Large intestine (tissue), 12 donors: ENCODE measurements around the gene RAD18. TPM values are rescaled to one million over a fixed set of nuclear protein-coding genes. Genes with fewer than 3 reads are reported as not detected.

Source experiments
- DNase-seq, 2 donors: peaks; one replicate each; pipeline versions ENCODE4 v3.0.0 to v3.0.0-alpha.2; 2013
- H3K27ac ChIP-seq: one replicate; pipeline ENCODE4 v1.5.1; 2013; ENCODE audit warnings: low read length
- H3K27me3 ChIP-seq: 2 replicates; pipeline ENCODE4 v1.6.1; 2013; ENCODE audit warnings: low read length; ENCODE audit not compliant: control insufficient read depth, insufficient read depth
- H3K36me3 ChIP-seq: 2 replicates; pipeline ENCODE4 v1.6.1; 2013; ENCODE audit warnings: low read length; ENCODE audit not compliant: control insufficient read depth, insufficient read depth
- H3K4me1 ChIP-seq: one replicate; pipeline ENCODE4 v1.6.1; 2013; ENCODE audit warnings: low read length; ENCODE audit not compliant: control insufficient read depth, insufficient read depth
- H3K4me3 ChIP-seq: one replicate; pipeline ENCODE4 v1.5.1; 2013; ENCODE audit warnings: low read length
- H3K9me3 ChIP-seq: one replicate; pipeline ENCODE4 v1.6.1; 2013; ENCODE audit warnings: mild to moderate bottlenecking, low read depth, low read length, moderate library complexity; ENCODE audit not compliant: control insufficient read depth
- WGBS: methylation state at CpG from one replicate; pipeline ENCODE4 v1.1.5; 2013; ENCODE audit warnings: low lambda C conversion rate; ENCODE audit not compliant: insufficient coverage; 5-methylcytosine and 5-hydroxymethylcytosine counted together
- long read RNA-seq, 11 donors: transcript quantifications; one replicate each; lab custom pipeline, GENCODE V29; 2026
- polyA plus RNA-seq: library from polyadenylated mRNA; unstranded; fragments of 120-200 nt; gene quantifications from one replicate; pipeline ENCODE4 v1.2.1, GENCODE V29; 2013

The RAD18 gene
- polyA plus RNA-seq = 8.2 TPM
- long read RNA-seq, donor 1, full-length matches to known transcripts = 1 of 1 reads
- long read RNA-seq, donor 1, partial matches to known transcripts = 0 of 1 reads
- long read RNA-seq, donor 1, other reads (novel, unspliced or antisense) = 0 of 1 reads
- long read RNA-seq, donor 2, full-length matches to known transcripts = 3 of 3 reads
- long read RNA-seq, donor 2, partial matches to known transcripts = 0 of 3 reads
- long read RNA-seq, donor 2, other reads (novel, unspliced or antisense) = 0 of 3 reads
- long read RNA-seq, donor 3 = 0 reads
- long read RNA-seq, donor 4 = 0 reads
- long read RNA-seq, donor 5, full-length matches to known transcripts = 2 of 2 reads
- long read RNA-seq, donor 5, partial matches to known transcripts = 0 of 2 reads
- long read RNA-seq, donor 5, other reads (novel, unspliced or antisense) = 0 of 2 reads
- long read RNA-seq, donor 6, full-length matches to known transcripts = 1 of 1 reads
- long read RNA-seq, donor 6, partial matches to known transcripts = 0 of 1 reads
- long read RNA-seq, donor 6, other reads (novel, unspliced or antisense) = 0 of 1 reads
- long read RNA-seq, donor 7 = 0 reads
- long read RNA-seq, donor 8, full-length matches to known transcripts = 4 of 4 reads
- long read RNA-seq, donor 8, partial matches to known transcripts = 0 of 4 reads
- long read RNA-seq, donor 8, other reads (novel, unspliced or antisense) = 0 of 4 reads
- long read RNA-seq, donor 9, full-length matches to known transcripts = 1 of 1 reads
- long read RNA-seq, donor 9, partial matches to known transcripts = 0 of 1 reads
- long read RNA-seq, donor 9, other reads (novel, unspliced or antisense) = 0 of 1 reads
- long read RNA-seq, donor 10, full-length matches to known transcripts = 1 of 1 reads
- long read RNA-seq, donor 10, partial matches to known transcripts = 0 of 1 reads
- long read RNA-seq, donor 10, other reads (novel, unspliced or antisense) = 0 of 1 reads
- long read RNA-seq, donor 11, full-length matches to known transcripts = 1 of 1 reads
- long read RNA-seq, donor 11, partial matches to known transcripts = 0 of 1 reads
- long read RNA-seq, donor 11, other reads (novel, unspliced or antisense) = 0 of 1 reads

DNA sequence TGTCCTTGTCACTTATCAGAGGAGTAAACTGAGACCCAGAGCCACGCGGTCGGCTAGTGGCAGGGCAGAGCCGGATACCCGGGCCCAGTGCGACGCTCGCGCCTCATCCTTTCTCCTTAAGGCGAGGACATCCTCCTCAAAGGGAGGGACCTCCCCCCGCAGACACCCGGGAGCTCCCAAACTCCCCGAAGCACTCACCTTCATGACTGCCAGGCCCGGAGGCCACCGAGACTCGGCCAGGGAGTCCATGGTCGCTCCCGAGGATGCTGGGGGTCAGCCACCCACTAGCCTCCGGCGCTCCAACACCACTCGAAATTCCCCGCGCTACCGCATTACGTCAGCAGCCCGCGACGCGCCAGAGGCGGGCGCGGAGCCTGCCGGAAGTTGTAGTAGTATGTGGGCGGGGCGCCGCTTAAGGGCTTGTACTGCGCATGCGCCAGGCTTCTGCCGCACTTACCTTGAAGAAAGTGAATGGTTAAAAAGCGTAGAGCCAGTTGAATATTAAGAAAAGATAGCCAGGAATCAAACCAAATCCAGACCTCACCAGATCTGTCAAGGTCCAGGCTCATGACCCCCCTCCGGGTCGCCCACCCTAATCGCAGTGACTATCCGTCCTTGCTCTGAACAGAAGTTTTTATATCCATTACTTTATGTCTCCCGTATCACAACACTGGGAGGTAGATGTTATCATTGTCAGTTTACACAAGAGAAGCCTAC, at the start of gene RAD18:
Gene RAD18 (minus strand): TSS at position 336 of the 717 bp plus-strand sequence. CDS start 87 bp downstream, at position 249.
- H3K36me3 ChIP-seq = peaks cover 3% of the 10 kb centered on the region
- no peaks in the 10 kb centered on the region for H3K9me3 ChIP-seq
- peak within 1 kb of the TSS; percentile 79 for H3K27ac ChIP-seq
- WGBS = no CpG with 5 or more reads among the region's 45 CpGs
- DNase-seq = peak; percentile 90 to 93
- H3K4me1 ChIP-seq = peaks cover 36% of the 10 kb centered on the region
- H3K27me3 ChIP-seq = no peaks in the 10 kb centered on the region
- H3K4me3 ChIP-seq = peak within 1 kb of the TSS; percentile 93

DNA sequence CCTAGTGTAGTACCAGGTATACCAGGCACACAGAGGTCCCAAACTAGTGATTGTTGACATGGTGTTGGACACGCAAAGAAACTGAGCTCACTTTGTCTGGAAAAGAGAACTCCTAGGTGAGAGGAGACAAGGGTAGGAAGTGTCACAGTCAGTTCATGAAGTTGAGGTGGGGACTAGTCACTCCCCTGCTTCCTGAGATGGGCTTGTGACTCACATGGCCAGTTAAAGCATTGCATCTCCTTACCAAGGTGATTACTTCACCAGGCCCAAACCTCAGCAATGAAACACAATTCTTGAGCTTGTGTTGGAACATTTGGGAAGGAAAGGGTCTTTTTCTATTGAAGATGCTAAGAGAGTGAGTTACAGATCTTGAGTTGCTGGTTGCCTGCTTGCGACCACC, 49.2 kb upstream of the RAD18 start:
- H3K4me3 ChIP-seq = no peak overlapping the region
- H3K9me3 ChIP-seq = no peaks in the 10 kb centered on the region
- H3K27ac ChIP-seq = no peak overlapping the region
- DNase-seq = no peak
- no CpG with 5 or more reads among the region's 2 CpGs for WGBS
- peaks cover 4% of the 10 kb centered on the region for H3K36me3 ChIP-seq
- no peaks in the 10 kb centered on the region for H3K4me1 ChIP-seq
- no peaks in the 10 kb centered on the region for H3K27me3 ChIP-seq

- no peak overlapping the region for H3K27ac ChIP-seq
- no peaks in the 10 kb centered on the region for H3K4me1 ChIP-seq
- peaks cover 4% of the 10 kb centered on the region for H3K36me3 ChIP-seq
- H3K9me3 ChIP-seq = no peaks in the 10 kb centered on the region
- no peak for DNase-seq
- H3K27me3 ChIP-seq = no peaks in the 10 kb centered on the region
- WGBS = no CpG with 5 or more reads among the region's 11 CpGs
- H3K4me3 ChIP-seq = no peak overlapping the region
Observed at GRCh38 chr3:9009976-9010545, 46.8 kb upstream of the RAD18 start.

DNA sequence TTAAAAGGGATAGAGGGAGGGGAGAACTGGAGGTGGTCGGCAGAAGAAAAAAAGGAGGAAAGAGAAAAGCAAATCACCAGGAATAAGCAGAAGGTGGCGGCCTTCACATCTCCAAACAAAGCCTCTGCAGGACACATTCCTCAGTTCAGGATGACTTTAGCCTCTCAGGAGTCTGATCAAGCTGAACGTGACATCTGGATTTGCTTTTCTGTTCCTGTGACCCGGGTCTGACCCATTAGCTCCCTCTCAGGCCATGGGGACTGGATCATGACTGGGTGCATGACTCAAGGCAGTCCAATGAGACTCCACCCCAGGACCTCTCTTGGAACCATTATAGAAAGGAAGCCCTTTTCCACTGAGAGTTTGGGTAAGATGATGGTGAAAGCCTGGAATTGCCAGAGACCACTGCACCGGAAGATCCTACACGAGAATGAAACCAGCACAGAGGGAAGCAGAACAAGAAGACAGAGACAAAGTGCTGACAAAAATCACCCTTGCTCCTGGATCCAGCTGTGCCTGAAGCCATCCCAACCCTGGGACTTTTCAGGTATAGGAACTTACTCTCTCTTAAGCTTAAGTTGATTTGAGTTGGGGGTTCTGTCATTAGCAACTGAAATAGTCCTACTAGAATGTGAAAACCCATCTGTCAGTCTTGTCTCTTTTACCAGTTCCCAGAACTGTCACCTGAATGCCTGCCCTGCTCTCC, 45.4 kb upstream of the RAD18 start:
- no peak for DNase-seq
- Histone ChIP-seq H3K4me1 (no peaks in the 10 kb centered on the region), H3K27ac (no peak overlapping the region), H3K27me3 (no peaks in the 10 kb centered on the region), H3K36me3 (peaks cover 4% of the 10 kb centered on the region), H3K9me3 (no peaks in the 10 kb centered on the region), H3K4me3 (no peak overlapping the region)
- 89% methylated on average over 3 of the region's 6 CpGs for WGBS

GRCh38 chr3:9007928-9008327, 44.7 kb upstream of the RAD18 start:
- DNase-seq = no peak
- Histone ChIP-seq H3K36me3 (peaks cover 4% of the 10 kb centered on the region), H3K9me3 (no peaks in the 10 kb centered on the region), H3K4me1 (no peaks in the 10 kb centered on the region), H3K27ac (no peak overlapping the region), H3K4me3 (no peak overlapping the region), H3K27me3 (no peaks in the 10 kb centered on the region)
- WGBS = no CpG with 5 or more reads among the region's 2 CpGs

DNA sequence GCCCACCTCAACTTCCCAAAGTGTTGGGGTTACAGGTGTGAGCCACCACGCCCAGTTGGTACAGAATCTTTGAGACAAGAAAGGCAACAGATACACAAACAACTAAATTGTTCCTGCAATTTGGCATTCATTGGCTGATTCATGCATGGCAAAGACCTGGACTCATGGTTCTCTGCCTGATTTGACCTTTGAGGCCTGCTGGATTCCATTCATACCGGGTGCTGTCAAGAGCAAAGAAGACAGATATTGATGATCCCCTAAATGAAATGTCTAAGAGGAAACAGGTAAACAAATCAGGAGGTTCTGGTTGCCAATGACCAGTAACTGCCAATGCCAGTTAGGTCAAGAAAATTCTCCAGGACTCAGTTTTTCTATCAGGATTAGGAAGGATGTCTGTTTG, 43.9 kb upstream of the RAD18 start:
- no peak for DNase-seq
- Histone ChIP-seq H3K9me3 (no peaks in the 10 kb centered on the region), H3K36me3 (peaks cover 4% of the 10 kb centered on the region), H3K4me1 (no peaks in the 10 kb centered on the region), H3K4me3 (no peak overlapping the region), H3K27ac (no peak overlapping the region), H3K27me3 (no peaks in the 10 kb centered on the region)
- WGBS = no CpG with 5 or more reads among the region's 2 CpGs

DNA sequence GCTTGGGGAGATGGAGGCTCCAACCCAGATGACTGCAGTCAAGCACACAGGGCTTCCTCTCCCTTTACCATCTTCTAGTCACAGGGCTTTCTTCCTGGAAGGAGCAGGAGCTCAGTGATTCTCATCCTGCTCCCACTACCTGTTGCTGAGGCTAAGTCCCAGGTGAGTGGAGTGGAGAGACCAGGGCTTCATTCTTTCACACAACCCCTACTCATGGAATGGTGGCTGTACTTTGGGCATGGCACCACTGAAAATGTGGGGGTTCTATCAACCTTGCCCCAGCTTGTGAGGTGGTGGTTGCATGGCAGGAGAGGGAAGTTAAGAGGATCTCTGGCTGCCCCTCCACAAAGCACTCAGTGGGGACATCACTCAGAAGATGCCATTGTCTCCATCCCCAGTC, 36.8 kb upstream of the RAD18 start:
- Histone ChIP-seq H3K9me3 (no peaks in the 10 kb centered on the region), H3K4me1 (no peaks in the 10 kb centered on the region), H3K27me3 (no peaks in the 10 kb centered on the region), H3K4me3 (no peak overlapping the region), H3K27ac (no peak overlapping the region), H3K36me3 (no peaks in the 10 kb centered on the region)
- DNase-seq = no peak

DNA sequence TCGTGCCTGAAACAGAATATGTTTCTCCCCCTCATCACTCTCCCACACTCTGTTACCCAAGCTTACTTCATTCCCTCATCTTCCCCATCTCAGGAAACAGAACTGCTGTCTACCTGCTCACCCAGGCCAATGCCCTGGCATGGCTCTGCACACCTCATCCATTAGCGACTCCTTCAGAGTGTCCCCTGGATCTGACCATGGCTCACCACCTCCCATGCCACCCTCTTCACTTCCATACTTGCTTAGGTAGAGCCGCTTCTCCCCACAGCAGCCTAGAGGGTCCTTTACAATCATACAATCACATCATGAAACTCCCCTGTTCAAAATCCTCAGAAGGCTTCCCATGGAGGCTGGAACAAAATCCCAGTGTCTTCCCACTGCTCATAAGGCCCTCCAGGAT, 33.9 kb upstream of the RAD18 start:
- H3K9me3 ChIP-seq = no peaks in the 10 kb centered on the region
- H3K27ac ChIP-seq = no peak overlapping the region
- no peaks in the 10 kb centered on the region for H3K36me3 ChIP-seq
- DNase-seq = no peak
- no peaks in the 10 kb centered on the region for H3K4me1 ChIP-seq
- WGBS = no CpG with 5 or more reads among the region's 3 CpGs
- H3K27me3 ChIP-seq = no peaks in the 10 kb centered on the region
- H3K4me3 ChIP-seq = no peak overlapping the region

DNA sequence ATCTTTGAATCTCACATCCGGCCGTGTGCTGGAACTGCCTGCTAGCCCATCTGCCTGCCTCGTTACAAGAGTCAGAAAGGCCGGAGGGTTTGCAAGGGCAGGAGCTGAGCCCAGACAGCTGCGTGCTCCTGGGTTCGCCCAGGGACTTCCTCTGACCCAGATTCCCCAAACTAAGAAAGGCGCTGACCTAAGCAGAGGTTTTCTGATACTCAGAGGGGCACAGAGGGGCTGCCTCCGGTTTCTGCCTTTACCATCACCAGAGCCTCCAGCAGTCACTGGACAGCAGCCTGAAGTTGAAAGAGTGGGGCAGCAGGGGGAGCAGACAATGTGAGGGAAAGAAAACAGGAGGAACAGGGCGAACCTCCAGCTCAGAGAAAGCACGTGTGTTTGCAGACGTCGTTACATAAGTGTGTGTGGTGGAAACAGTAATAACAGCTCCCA, 33.4 kb upstream of the RAD18 start:
- no CpG with 5 or more reads among the region's 12 CpGs for WGBS
- Histone ChIP-seq H3K4me1 (no peaks in the 10 kb centered on the region), H3K27ac (no peak overlapping the region), H3K36me3 (no peaks in the 10 kb centered on the region), H3K4me3 (no peak overlapping the region), H3K27me3 (no peaks in the 10 kb centered on the region), H3K9me3 (no peaks in the 10 kb centered on the region)
- DNase-seq = peak; percentile 28 to 36
